NCI-H1694 (cell line): ENCODE data around the gene IRAK3.
"Not testable (repeated sequence)": the region's sequence is repeated elsewhere in the genome, so short reads cannot be mapped to it uniquely, and the experiment has no call there.

Experiments used
- DNase-seq: peaks from one replicate; lab custom pipeline; 2025; lab: John Stamatoyannopoulos, UW

IRAK3 gene

GRCh38 chr12:66213011-66213410 is 24.0 kb downstream of the IRAK3 start:
- not testable (repeated sequence) for DNase-seq

- DNase-seq: no peak
These were observed 28.4 kb downstream of the IRAK3 start for GRCh38 chr12:66217342-66217917.

- no peak for DNase-seq
These were observed 39.4 kb downstream of the IRAK3 start for GRCh38 chr12:66228462-66228861.

- no peak for DNase-seq
These were observed 43.2 kb downstream of the IRAK3 start for GRCh38 chr12:66232263-66232662.

GRCh38 chr12:66234037-66234693 is 45.2 kb downstream of the IRAK3 start:
- peak; percentile 49 for DNase-seq

GRCh38 chr12:66234773-66235625 is 46.0 kb downstream of the IRAK3 start:
- not testable (repeated sequence) for DNase-seq

- no peak for DNase-seq
These were observed 46.7 kb downstream of the IRAK3 start for GRCh38 chr12:66235626-66236281.

GRCh38 chr12:66236282-66236675 is 47.3 kb downstream of the IRAK3 start:
- DNase-seq: not testable (repeated sequence)

- DNase-seq: no peak
These were observed 48.0 kb downstream of the IRAK3 start for GRCh38 chr12:66236969-66237368.

- DNase-seq: no peak
These were observed 48.6 kb downstream of the IRAK3 start for GRCh38 chr12:66237505-66238175.

GRCh38 chr12:66239295-66239694 is 50.3 kb downstream of the IRAK3 start:
- no peak for DNase-seq

- no peak for DNase-seq
These were observed 51.2 kb downstream of the IRAK3 start for GRCh38 chr12:66240096-66240820.

GRCh38 chr12:66241061-66242043 is 52.3 kb downstream of the IRAK3 start:
- no peak for DNase-seq

GRCh38 chr12:66242311-66242710 is 53.3 kb downstream of the IRAK3 start:
- no peak for DNase-seq

- DNase-seq: no peak
These were observed 54.9 kb downstream of the IRAK3 start for GRCh38 chr12:66243911-66244310.

GRCh38 chr12:66244446-66244845 is 55.4 kb downstream of the IRAK3 start:
- no peak for DNase-seq

- no peak for DNase-seq
These were observed 58.7 kb downstream of the IRAK3 start for GRCh38 chr12:66247741-66248140.

- no peak for DNase-seq
These were observed 62.0 kb downstream of the IRAK3 start for GRCh38 chr12:66251049-66251448.

GRCh38 chr12:66252771-66253170 is 63.8 kb downstream of the IRAK3 start:
- DNase-seq: no peak

GRCh38 chr12:66255737-66256136 is 66.7 kb downstream of the IRAK3 start:
- no peak for DNase-seq
